ENCODE data around the gene GNG7.

DNA sequence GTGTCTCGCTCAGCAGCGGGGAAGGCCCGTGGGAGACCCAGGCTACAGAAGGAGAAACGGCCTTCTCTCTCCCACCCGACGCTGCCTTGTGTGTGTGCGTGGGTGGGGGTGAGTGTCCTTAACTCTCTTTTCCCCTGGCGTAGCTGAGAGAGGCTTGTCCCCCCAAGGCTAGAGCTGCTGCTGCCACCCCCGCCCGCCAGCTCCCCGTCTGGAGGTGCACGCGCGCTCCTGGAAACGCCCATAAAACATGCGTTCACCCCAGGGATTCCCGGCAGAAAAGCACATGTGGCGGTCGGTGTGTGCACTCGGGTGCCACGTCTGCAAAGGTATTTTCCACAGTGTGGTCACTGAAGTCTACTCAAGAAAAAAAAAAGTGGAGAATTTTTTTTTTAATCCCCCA, 190.5 kb downstream of the GNG7 start:
- TF ChIP-seq POLR2AphosphoS5 (IDR thresholded peaks at IDR 0.05; ENCODE audit: borderline replicate concordance, low read depth, low read length) (no peak), EZH2 (IDR thresholded peaks at IDR 0.05) (no peak)
